Trophoblast cell (in vitro differentiated cells and primary cell): Measurements from ENCODE around the gene CCDC152.
"Not testable (repeated sequence)": the region's sequence is repeated elsewhere in the genome, so short reads cannot be mapped to it uniquely, and the experiment has no call there.

Experiments
- DNase-seq, 2 donors: peaks; one replicate each; pipeline ENCODE4 v3.0.0-alpha.2; 2016
- H2AFZ ChIP-seq: 2 replicates; pipeline ENCODE4 v1.6.1; 2013; ENCODE audit warnings: low read length, moderate library complexity, mild to moderate bottlenecking; ENCODE audit not compliant: insufficient read depth, poor library complexity
- H2AK5ac ChIP-seq: 2 replicates; pipeline ENCODE4 v1.6.1; 2013; ENCODE audit warnings: mild to moderate bottlenecking, low read length
- H2BK120ac ChIP-seq: 2 replicates; pipeline ENCODE4 v1.6.1; 2013; ENCODE audit warnings: low read length, mild to moderate bottlenecking, moderate library complexity; ENCODE audit not compliant: insufficient read depth, poor library complexity
- H2BK12ac ChIP-seq: 2 replicates; pipeline ENCODE4 v1.6.1; 2013; ENCODE audit warnings: mild to moderate bottlenecking, low read length, moderate library complexity
- H2BK5ac ChIP-seq: 2 replicates; pipeline ENCODE4 v1.6.1; 2013; ENCODE audit warnings: low read length, low read depth, moderate library complexity, mild to moderate bottlenecking; ENCODE audit not compliant: poor library complexity
- H3K14ac ChIP-seq: 2 replicates; pipeline ENCODE4 v1.6.1; 2013; ENCODE audit warnings: mild to moderate bottlenecking, low read length
- H3K18ac ChIP-seq: 2 replicates; pipeline ENCODE4 v1.6.1; 2013; ENCODE audit warnings: mild to moderate bottlenecking, low read length
- H3K23ac ChIP-seq: 2 replicates; pipeline ENCODE4 v1.6.1; 2013; ENCODE audit warnings: low read length
- H3K27ac ChIP-seq: 2 replicates; pipeline ENCODE4 v1.5.1; 2013; ENCODE audit warnings: low read depth, mild to moderate bottlenecking, inconsistent platforms, low read length, moderate library complexity
- H3K27me3 ChIP-seq: 2 replicates; pipeline ENCODE4 v1.6.1; 2013; ENCODE audit warnings: inconsistent platforms, mild to moderate bottlenecking, low read length, moderate library complexity; ENCODE audit not compliant: insufficient read depth
- H3K36me3 ChIP-seq, 2 experiments: 1 replicate in 1 of 2; 2 replicates in 1 of 2; pipeline ENCODE4 v1.6.1; 2013; ENCODE audit warnings: low read length in 2 of 2, mild to moderate bottlenecking in 2 of 2, moderate library complexity in 1 of 2; ENCODE audit not compliant: insufficient read depth in 2 of 2, control insufficient read depth in 1 of 2
- H3K4ac ChIP-seq: 2 replicates; pipeline ENCODE4 v1.6.1; 2013; ENCODE audit warnings: low read depth, mild to moderate bottlenecking, low read length, moderate library complexity
- H3K4me1 ChIP-seq, 2 experiments: 1 replicate in 1 of 2; 2 replicates in 1 of 2; pipeline ENCODE4 v1.6.1; 2013; ENCODE audit warnings: low read length in 2 of 2, mild to moderate bottlenecking in 2 of 2, moderate library complexity in 1 of 2; ENCODE audit not compliant: insufficient read depth in 2 of 2, control insufficient read depth in 1 of 2
- H3K4me2 ChIP-seq: 2 replicates; pipeline ENCODE4 v1.6.1; 2013; ENCODE audit warnings: inconsistent platforms, mild to moderate bottlenecking, low read length, moderate library complexity
- H3K4me3 ChIP-seq: 2 replicates; pipeline ENCODE4 v1.5.1; 2013; ENCODE audit warnings: mild to moderate bottlenecking, low read depth, low read length, inconsistent platforms
- H3K79me1 ChIP-seq: one replicate; pipeline ENCODE4 v1.6.1; 2013; ENCODE audit warnings: low read length
- H3K79me2 ChIP-seq: 2 replicates; pipeline ENCODE4 v1.6.1; 2013; ENCODE audit warnings: low read length, mild to moderate bottlenecking; ENCODE audit not compliant: control insufficient read depth, insufficient read depth, poor library complexity
- H3K9ac ChIP-seq: 2 replicates; pipeline ENCODE4 v1.6.1; 2013; ENCODE audit warnings: mild to moderate bottlenecking, low read length
- H3K9me3 ChIP-seq: 2 replicates; pipeline ENCODE4 v1.6.1; 2013; ENCODE audit warnings: low read depth, mild to moderate bottlenecking, control low read depth, inconsistent platforms, low read length; ENCODE audit not compliant: insufficient read depth
- H4K12ac ChIP-seq: 2 replicates; pipeline ENCODE4 v1.6.1; 2013; ENCODE audit warnings: low read depth, mild to moderate bottlenecking, low read length, moderate library complexity
- H4K8ac ChIP-seq: 2 replicates; pipeline ENCODE4 v1.6.1; 2013; ENCODE audit warnings: low read depth, mild to moderate bottlenecking, low read length, moderate library complexity
- H4K91ac ChIP-seq: one replicate; pipeline ENCODE4 v1.6.1; 2013; ENCODE audit warnings: low read depth, mild to moderate bottlenecking, low read length, moderate library complexity
- WGBS: extraction: QIAGEN DNeasy Blood & Tissue Kit; methylation state at CpG from one replicate; pipeline ENCODE4 v1.1.7; 2013; ENCODE audit warnings: missing lambda C conversion rate; ENCODE audit not compliant: insufficient read length, insufficient coverage; ENCODE audit errors: extremely low coverage; 5-methylcytosine and 5-hydroxymethylcytosine counted together

Gene CCDC152

DNA sequence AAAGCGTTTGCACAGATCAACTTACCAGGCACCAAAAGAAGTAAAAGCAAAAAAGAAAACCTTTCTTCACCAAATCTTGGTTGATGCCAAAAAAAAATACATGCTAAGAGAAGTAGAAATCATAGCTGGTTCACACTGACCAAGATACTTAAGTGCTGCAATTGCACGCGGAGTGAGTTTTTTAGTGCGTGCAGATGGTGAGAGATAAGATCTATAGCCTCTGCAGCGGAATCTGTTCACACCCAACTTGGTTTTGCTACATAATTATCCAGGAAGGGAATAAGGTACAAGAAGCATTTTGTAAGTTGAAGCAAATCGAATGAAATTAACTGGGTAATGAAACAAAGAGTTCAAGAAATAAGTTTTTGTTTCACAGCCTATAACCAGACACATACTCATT lies 36.4 kb upstream of the CCDC152 start:
- no peak overlapping the region for H2BK5ac ChIP-seq
- no peaks in the 10 kb centered on the region for H3K36me3 ChIP-seq
- H3K4me3 ChIP-seq = no peak overlapping the region
- no peak overlapping the region for H3K4ac ChIP-seq
- peak in 1 of 2 donors; percentile 32 for DNase-seq
- no peaks in the 10 kb centered on the region for H3K79me1 ChIP-seq
- WGBS = no CpG with 5 or more reads among the region's 6 CpGs
- no peaks in the 10 kb centered on the region for H3K9me3 ChIP-seq
- H3K4me1 ChIP-seq = no peaks in the 10 kb centered on the region
- no peak overlapping the region for H3K14ac ChIP-seq
- H3K27ac ChIP-seq = no peak overlapping the region
- no peak overlapping the region for H2BK120ac ChIP-seq
- H3K9ac ChIP-seq = no peak overlapping the region
- no peak overlapping the region for H4K12ac ChIP-seq
- no peak overlapping the region for H3K18ac ChIP-seq
- H4K91ac ChIP-seq = no peak overlapping the region
- no peaks in the 10 kb centered on the region for H3K27me3 ChIP-seq
- no peak overlapping the region for H4K8ac ChIP-seq
- no peak overlapping the region for H3K23ac ChIP-seq
- H2BK12ac ChIP-seq = no peak overlapping the region
- H3K4me2 ChIP-seq = no peak overlapping the region
- H3K79me2 ChIP-seq = no peaks in the 10 kb centered on the region
- H2AK5ac ChIP-seq = no peak overlapping the region
- H2AFZ ChIP-seq = no peak overlapping the region

DNA sequence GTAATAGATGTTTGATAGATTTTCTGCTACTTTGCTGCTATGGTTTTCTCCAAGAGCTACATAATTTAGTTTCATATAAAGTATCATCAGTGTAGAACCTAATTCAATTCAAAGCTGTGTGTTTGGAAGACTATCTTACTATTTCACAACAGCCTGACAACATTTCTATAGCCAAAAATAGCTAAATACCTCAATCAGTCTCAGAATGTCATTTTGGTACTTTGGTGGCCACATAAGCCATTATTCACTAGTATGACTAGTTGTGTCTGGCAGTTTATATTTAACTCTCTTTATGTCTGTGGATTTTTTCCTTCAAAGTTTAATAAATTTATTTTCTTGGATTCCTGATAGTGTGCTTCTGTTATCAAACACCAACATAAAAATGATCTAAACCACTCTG lies 35.1 kb upstream of the CCDC152 start:
- Histone ChIP-seq H3K4ac (no peak overlapping the region), H2AFZ (no peak overlapping the region), H3K14ac (no peak overlapping the region), H2AK5ac (no peak overlapping the region), H3K27ac (no peak overlapping the region), H3K4me2 (no peak overlapping the region), H4K91ac (no peak overlapping the region), H3K36me3 (no peaks in the 10 kb centered on the region), H3K4me3 (no peak overlapping the region), H3K4me1 (no peaks in the 10 kb centered on the region), H3K79me1 (no peaks in the 10 kb centered on the region), H3K18ac (no peak overlapping the region), H3K23ac (no peak overlapping the region), H3K79me2 (no peaks in the 10 kb centered on the region), H2BK120ac (no peak overlapping the region), H3K9ac (no peak overlapping the region), H2BK5ac (no peak overlapping the region), H3K27me3 (no peaks in the 10 kb centered on the region), H4K12ac (no peak overlapping the region), H2BK12ac (no peak overlapping the region), H4K8ac (no peak overlapping the region), H3K9me3 (no peaks in the 10 kb centered on the region)
- DNase-seq = no peak

DNA sequence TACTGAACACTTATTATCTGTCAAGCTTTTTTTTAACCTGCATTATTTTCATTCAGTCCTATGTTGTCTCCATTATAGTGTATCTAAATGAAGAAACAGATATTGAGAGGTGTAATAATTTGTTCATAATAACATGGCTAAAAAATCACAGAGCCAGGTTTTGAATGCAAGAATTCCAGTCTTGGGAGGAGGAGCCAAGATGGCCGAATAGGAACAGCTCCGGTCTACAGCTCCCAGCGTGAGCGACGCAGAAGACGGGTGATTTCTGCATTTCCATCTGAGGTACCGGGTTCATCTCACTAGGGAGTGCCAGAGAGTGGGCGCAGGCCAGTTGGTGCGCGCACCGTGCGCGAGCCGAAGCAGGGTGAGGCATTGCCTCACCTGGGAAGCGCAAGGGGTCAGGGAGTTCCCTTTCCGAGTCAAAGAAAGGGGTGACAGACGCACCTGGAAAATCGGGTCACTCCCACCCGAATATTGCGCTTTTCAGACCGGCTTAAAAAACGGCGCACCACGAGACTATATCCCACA lies 22.0 kb upstream of the CCDC152 start:
- not testable (repeated sequence) for H2AFZ ChIP-seq, H3K9me3 ChIP-seq, H3K4me2 ChIP-seq, H4K12ac ChIP-seq, H4K91ac ChIP-seq, H3K14ac ChIP-seq, H3K4me3 ChIP-seq, H2AK5ac ChIP-seq, H3K4me1 ChIP-seq, H2BK12ac ChIP-seq, DNase-seq, H3K27ac ChIP-seq, H2BK120ac ChIP-seq, H2BK5ac ChIP-seq, H3K4ac ChIP-seq, H4K8ac ChIP-seq, H3K79me2 ChIP-seq, H3K9ac ChIP-seq, H3K79me1 ChIP-seq, H3K18ac ChIP-seq, H3K36me3 ChIP-seq, H3K27me3 ChIP-seq, H3K23ac ChIP-seq
- no CpG with 5 or more reads among the region's 24 CpGs for WGBS

DNA sequence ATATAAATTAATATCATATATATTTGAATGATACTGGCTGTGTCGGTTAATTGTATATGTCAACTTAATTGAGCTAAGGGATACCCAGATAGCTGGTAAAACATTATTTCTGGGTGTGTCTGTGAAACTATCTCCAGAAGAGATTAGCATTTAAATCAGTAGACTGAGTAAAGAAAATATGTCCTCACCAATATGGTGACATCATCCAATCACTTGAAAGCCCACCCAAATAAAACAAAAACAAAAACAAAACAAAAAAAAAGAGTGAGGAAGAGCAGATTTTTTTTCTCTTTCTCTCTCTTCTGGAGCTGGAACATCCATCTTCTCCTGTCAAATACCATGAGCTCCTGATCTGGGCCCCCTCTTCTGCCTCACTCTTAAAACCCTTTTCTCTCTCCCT lies 15.7 kb upstream of the CCDC152 start:
- H4K8ac ChIP-seq = no peak overlapping the region
- no peak overlapping the region for H4K12ac ChIP-seq
- no peaks in the 10 kb centered on the region for H3K4me1 ChIP-seq
- no peak overlapping the region for H3K4ac ChIP-seq
- H2BK12ac ChIP-seq = no peak overlapping the region
- H2BK120ac ChIP-seq = no peak overlapping the region
- no peaks in the 10 kb centered on the region for H3K36me3 ChIP-seq
- H3K79me1 ChIP-seq = no peaks in the 10 kb centered on the region
- no peak overlapping the region for H3K27ac ChIP-seq
- no peak overlapping the region for H2AFZ ChIP-seq
- H3K9me3 ChIP-seq = no peaks in the 10 kb centered on the region
- no peaks in the 10 kb centered on the region for H3K27me3 ChIP-seq
- no peak overlapping the region for H2BK5ac ChIP-seq
- no peak overlapping the region for H3K9ac ChIP-seq
- H3K23ac ChIP-seq = no peak overlapping the region
- H3K14ac ChIP-seq = no peak overlapping the region
- no peak overlapping the region for H3K18ac ChIP-seq
- no peak for DNase-seq
- no CpG with 5 or more reads among the region's 1 CpG for WGBS
- no peak overlapping the region for H3K4me3 ChIP-seq
- H3K4me2 ChIP-seq = no peak overlapping the region
- H2AK5ac ChIP-seq = no peak overlapping the region
- H3K79me2 ChIP-seq = no peaks in the 10 kb centered on the region
- H4K91ac ChIP-seq = no peak overlapping the region
